GM12872 (cell line): Measurements from ENCODE around the gene GATB.
A peak's percentile ranks its signal among the peaks of the same experiment; 100 is the strongest.

Experiments
- CTCF ChIP-seq: IDR thresholded peaks from 3 replicates; pipeline ENCODE4 v1.5.1; 2011; ENCODE audit warnings: low read depth, mild to moderate bottlenecking, low read length, moderate library complexity; ENCODE audit not compliant: insufficient read depth

GATB gene

GRCh38 chr4:151760712-151761661 is at the start of gene GATB:
Gene GATB (minus strand): TSS chr4:151761007. CDS start chr4:151760982, 25 bp downstream.
- peak; percentile 68 for TF ChIP-seq CTCF

- no peak for TF ChIP-seq CTCF
These were observed 49.7 kb upstream of the GATB start for GRCh38 chr4:151810476-151810875.

- no peak for TF ChIP-seq CTCF
These were observed 48.9 kb upstream of the GATB start for GRCh38 chr4:151809716-151810115.

- no peak for TF ChIP-seq CTCF
These were observed 47.7 kb upstream of the GATB start for GRCh38 chr4:151808542-151808941.

- no peak for TF ChIP-seq CTCF
These were observed 47.3 kb upstream of the GATB start for GRCh38 chr4:151808120-151808529.

GRCh38 chr4:151807220-151807619 is 46.4 kb upstream of the GATB start:
- TF ChIP-seq CTCF = no peak

- TF ChIP-seq CTCF = no peak
These were observed 45.7 kb upstream of the GATB start for GRCh38 chr4:151806511-151806927.
